Pulmonary artery endothelial cell (primary cell): ENCODE measurements around the gene DENND1A. TPM values are rescaled to one million over a fixed set of nuclear protein-coding genes. Genes with fewer than 3 reads are reported as not detected.

ENCODE experiments used
- DNase-seq: peaks from one replicate; pipeline ENCODE4 v3.0.0-alpha.2; 2011; ENCODE audit warnings: low read depth, low spot score
- total RNA-seq: library from RNA; depleted of rRNA; stranded (reverse); fragments of >200 nt; gene quantifications from 2 replicates; pipeline ENCODE4 v1.2.3, GENCODE V29; 2014

DENND1A gene
- total RNA-seq, 1 donor from 2014 or later: 11.7 TPM

- DNase-seq: no peak
Observed at GRCh38 chr9:123867034-123867433, 62.9 kb downstream of the DENND1A start.

- DNase-seq: no peak
Observed at GRCh38 chr9:123866497-123866896, 63.4 kb downstream of the DENND1A start.

GRCh38 chr9:123865226-123866000 is 64.5 kb downstream of the DENND1A start:
- no peak for DNase-seq

- no peak for DNase-seq
Observed at GRCh38 chr9:123864251-123864650, 65.7 kb downstream of the DENND1A start.

GRCh38 chr9:123863164-123863855 is 66.6 kb downstream of the DENND1A start:
- DNase-seq: no peak

GRCh38 chr9:123861756-123862120 is 68.2 kb downstream of the DENND1A start:
- DNase-seq: no peak

- no peak for DNase-seq
Observed at GRCh38 chr9:123861086-123861755, 68.7 kb downstream of the DENND1A start.

- DNase-seq: no peak
Observed at GRCh38 chr9:123860603-123861002, 69.3 kb downstream of the DENND1A start.

GRCh38 chr9:123852403-123852802 is 77.5 kb downstream of the DENND1A start:
- no peak for DNase-seq

- no peak for DNase-seq
Observed at GRCh38 chr9:123851851-123852250, 78.1 kb downstream of the DENND1A start.

- DNase-seq: no peak
Observed at GRCh38 chr9:123848447-123849085, 81.4 kb downstream of the DENND1A start.

- no peak for DNase-seq
Observed at GRCh38 chr9:123846966-123847365, 83.0 kb downstream of the DENND1A start.

GRCh38 chr9:123843703-123844102 is 86.2 kb downstream of the DENND1A start:
- no peak for DNase-seq

GRCh38 chr9:123835821-123836220 is 94.1 kb downstream of the DENND1A start:
- no peak for DNase-seq

GRCh38 chr9:123834889-123835562 is 94.9 kb downstream of the DENND1A start:
- no peak for DNase-seq

- DNase-seq: no peak
Observed at GRCh38 chr9:123834218-123834888, 95.6 kb downstream of the DENND1A start.

- DNase-seq: no peak
Observed at GRCh38 chr9:123832858-123833650, 96.9 kb downstream of the DENND1A start.

- DNase-seq: no peak
Observed at GRCh38 chr9:123832176-123832575, 97.8 kb downstream of the DENND1A start.

GRCh38 chr9:123828449-123828848 is 101.5 kb downstream of the DENND1A start:
- DNase-seq: no peak
